ENCODE results near the gene MT1H.

GRCh38 chr16:56695246-56695645 lies 25.6 kb downstream of the MT1H start:
- no peak for TF ChIP-seq SIN3A (IDR thresholded peaks at IDR 0.05; ENCODE audit: borderline replicate concordance, low read depth, low read length)
- TF ChIP-seq ATF2 (CRISPR knock-in tag; IDR thresholded peaks at IDR 0.05) = no peak
- no peak for TF ChIP-seq ZNF121 (CRISPR knock-in tag; IDR thresholded peaks at IDR 0.05)
- no peak for TF ChIP-seq TEAD2 (CRISPR knock-in tag; IDR thresholded peaks at IDR 0.05)
- no peak for TF ChIP-seq SMAD3 (CRISPR knock-in tag; IDR thresholded peaks at IDR 0.05)
- TF ChIP-seq MEF2D (CRISPR knock-in tag; IDR thresholded peaks at IDR 0.05) = no peak

Measured in HepG2 (cell line).